Tibial artery (tissue), 4 donors: ENCODE results near the gene STOML1.

Experiments
- DNase-seq, 2 donors: peaks; one replicate each; pipeline ENCODE4 v3.0.0-alpha.2; 2019
- H3K27ac ChIP-seq, 2 donors: fragments of 200-600 bp; sonication (generic) in 1 of 2; 1 replicate in 1 of 2; 2 replicates in 1 of 2; pipeline ENCODE4 v1.5.1; 2018 to 2019; ENCODE audit warnings: mild to moderate bottlenecking in 1 of 2
- H3K27me3 ChIP-seq, 2 donors: fragments of 200-600 bp; sonication (generic) in 1 of 2; one replicate each; pipeline versions ENCODE4 v1.5.1 to v1.6.0; 2016 to 2019
- H3K36me3 ChIP-seq, 3 donors: fragments of 200-600 bp; sonication (generic) in 2 of 3; one replicate each; pipeline ENCODE4 v1.5.1; 2016 to 2019; ENCODE audit warnings: mild to moderate bottlenecking in 2 of 3
- H3K4me1 ChIP-seq, 4 donors: fragments of 200-600 bp; sonication (generic) in 2 of 4; 1 replicate in 3 of 4; 2 replicates in 1 of 4; pipeline ENCODE4 v1.5.1; 2016 to 2019
- H3K4me3 ChIP-seq, 2 donors: fragments of 200-600 bp; sonication (generic) in 1 of 2; 1 replicate in 1 of 2; 2 replicates in 1 of 2; pipeline ENCODE4 v1.5.1; 2018 to 2019; ENCODE audit warnings: mild to moderate bottlenecking in 2 of 2
- H3K9me3 ChIP-seq, 3 donors: fragments of 200-600 bp; sonication (generic) in 1 of 3; one replicate each; pipeline ENCODE4 v1.5.1; 2016 to 2019
- intact Hi-C: fragments of 100-400 bp; cut with DNase I; formaldehyde crosslinking; loops from one replicate; pipeline ENCODE4 v1.15.0; 2023; ENCODE audit warnings: low total_unique reads
- TF ChIP-seq, protein P1 (sequence below), 2 experiments: fragments of 200-600 bp in 1 of 2; fragments of 450-650 bp in 1 of 2; IDR thresholded peaks; one replicate each; pipeline ENCODE4 v1.5.1; 2017 to 2019; ENCODE audit warnings: antibody characterized with exemption in 2 of 2, mild to moderate bottlenecking in 1 of 2, moderate library complexity in 1 of 2

Gene STOML1

GRCh38 chr15:74034206-74034755 lies 42.2 kb upstream of the STOML1 start:
- Histone ChIP-seq H3K36me3 (peaks cover 42 to 68% (median 61%) of the 10 kb centered on the region in 3 donors), H3K9me3 (no peaks in the 10 kb centered on the region), H3K27me3 (no peaks in the 10 kb centered on the region), H3K4me3 (no peak overlapping the region), H3K27ac (no peak overlapping the region), H3K4me1 (peaks cover 0 to 10% (median 6%) of the 10 kb centered on the region in 4 donors)
- TF ChIP-seq, protein P1, sequence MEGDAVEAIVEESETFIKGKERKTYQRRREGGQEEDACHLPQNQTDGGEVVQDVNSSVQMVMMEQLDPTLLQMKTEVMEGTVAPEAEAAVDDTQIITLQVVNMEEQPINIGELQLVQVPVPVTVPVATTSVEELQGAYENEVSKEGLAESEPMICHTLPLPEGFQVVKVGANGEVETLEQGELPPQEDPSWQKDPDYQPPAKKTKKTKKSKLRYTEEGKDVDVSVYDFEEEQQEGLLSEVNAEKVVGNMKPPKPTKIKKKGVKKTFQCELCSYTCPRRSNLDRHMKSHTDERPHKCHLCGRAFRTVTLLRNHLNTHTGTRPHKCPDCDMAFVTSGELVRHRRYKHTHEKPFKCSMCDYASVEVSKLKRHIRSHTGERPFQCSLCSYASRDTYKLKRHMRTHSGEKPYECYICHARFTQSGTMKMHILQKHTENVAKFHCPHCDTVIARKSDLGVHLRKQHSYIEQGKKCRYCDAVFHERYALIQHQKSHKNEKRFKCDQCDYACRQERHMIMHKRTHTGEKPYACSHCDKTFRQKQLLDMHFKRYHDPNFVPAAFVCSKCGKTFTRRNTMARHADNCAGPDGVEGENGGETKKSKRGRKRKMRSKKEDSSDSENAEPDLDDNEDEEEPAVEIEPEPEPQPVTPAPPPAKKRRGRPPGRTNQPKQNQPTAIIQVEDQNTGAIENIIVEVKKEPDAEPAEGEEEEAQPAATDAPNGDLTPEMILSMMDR (IDR thresholded peaks at IDR 0.05) = no peak
- intact Hi-C loops = loop anchor here (2.0 kb wide), 1 partner anchor 23 kb away; no protein-coding TSS in a partner anchor
- DNase-seq = no peak

DNA sequence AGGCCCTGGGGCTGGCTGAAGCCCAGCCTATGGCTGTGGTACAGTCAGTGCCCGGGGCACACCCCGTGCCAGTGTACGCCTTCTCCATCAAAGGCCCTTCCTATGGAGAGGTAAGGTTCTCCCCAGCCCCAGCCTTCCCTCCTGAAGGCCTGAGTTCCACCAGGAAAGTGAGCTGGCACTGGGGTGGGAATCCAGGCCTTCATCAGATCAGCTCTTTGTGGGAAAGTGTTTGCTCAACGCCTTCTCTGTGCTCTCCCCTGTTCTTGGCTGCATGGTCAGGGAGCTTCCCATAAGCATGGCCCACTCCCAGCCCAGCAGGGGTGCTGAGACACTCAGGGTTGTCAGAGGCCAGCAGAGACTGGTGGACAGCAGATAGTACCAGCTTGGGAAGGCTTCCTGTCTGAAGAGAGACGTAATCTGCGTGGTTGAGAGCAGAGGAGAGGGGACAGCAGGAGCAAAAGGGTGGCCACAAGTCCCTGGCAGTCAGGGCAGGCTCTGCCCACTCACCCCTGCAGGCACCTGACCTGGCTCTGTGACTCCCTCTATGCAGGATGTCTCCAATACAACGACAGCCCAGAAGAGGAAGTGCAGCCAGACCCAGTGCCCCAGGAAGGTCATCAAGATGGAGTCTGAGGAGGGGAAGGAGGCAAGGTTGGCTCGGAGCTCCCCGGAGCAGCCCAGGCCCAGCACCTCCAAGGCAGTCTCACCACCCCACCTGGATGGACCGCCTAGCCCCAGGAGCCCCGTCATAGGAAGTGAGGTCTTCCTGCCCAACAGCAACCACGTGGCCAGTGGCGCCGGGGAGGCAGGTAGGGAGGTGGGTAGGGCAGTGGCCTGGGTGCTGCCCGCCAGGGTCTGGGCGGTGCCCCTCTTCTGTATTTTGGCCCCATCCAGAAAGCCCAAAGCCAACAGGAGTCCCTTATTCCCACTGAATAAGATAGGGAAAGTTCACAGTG lies 40.8 kb upstream of the STOML1 start:
- H3K36me3 ChIP-seq = peaks cover 42 to 70% (median 63%) of the 10 kb centered on the region in 3 donors

GRCh38 chr15:74032046-74032445 lies 40.0 kb upstream of the STOML1 start:
- Histone ChIP-seq H3K36me3 (peaks cover 38 to 71% (median 65%) of the 10 kb centered on the region in 3 donors), H3K4me1 (no peaks in the 10 kb centered on the region), H3K27me3 (no peaks in the 10 kb centered on the region), H3K4me3 (no peak overlapping the region), H3K27ac (no peak overlapping the region), H3K9me3 (no peaks in the 10 kb centered on the region)
- DNase-seq = no peak
- intact Hi-C loops = no loop called here
- TF ChIP-seq, protein P1 (IDR thresholded peaks at IDR 0.05) = no peak

More for the DNA sequence above, 40.8 kb upstream of the STOML1 start:
- Histone ChIP-seq H3K9me3 (no peaks in the 10 kb centered on the region), H3K27ac (no peak overlapping the region), H3K4me1 (no peaks in the 10 kb centered on the region), H3K27me3 (no peaks in the 10 kb centered on the region), H3K4me3 (no peak overlapping the region)
- DNase-seq = no peak
- TF ChIP-seq, protein P1 (IDR thresholded peaks at IDR 0.05) = no peak
- intact Hi-C loops = no loop called here

DNA sequence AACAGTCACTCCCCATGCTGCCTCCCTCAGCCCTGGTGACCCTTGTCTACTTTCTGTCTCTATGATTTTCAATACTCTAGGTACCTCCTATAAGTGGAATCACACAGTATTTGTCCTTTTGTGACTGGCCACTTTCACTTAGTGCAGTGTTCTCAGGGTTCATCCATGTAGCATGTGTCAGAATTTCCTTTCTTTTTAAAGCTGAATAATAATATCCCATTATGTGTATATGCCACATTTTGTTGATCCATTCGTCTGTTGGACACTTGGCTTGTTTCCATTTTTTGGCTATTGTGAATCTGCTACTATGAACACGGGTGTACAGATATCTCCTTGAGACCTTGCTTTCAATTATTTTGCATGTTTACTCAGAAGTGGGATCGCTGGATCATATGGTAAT lies 36.6 kb upstream of the STOML1 start:
- no peak for DNase-seq
- H3K9me3 ChIP-seq = no peaks in the 10 kb centered on the region
- H3K27ac ChIP-seq = no peak overlapping the region
- peaks cover 34 to 71% (median 65%) of the 10 kb centered on the region in 3 donors for H3K36me3 ChIP-seq
- no peak overlapping the region for H3K4me3 ChIP-seq
- intact Hi-C loops = no loop called here
- no peaks in the 10 kb centered on the region for H3K27me3 ChIP-seq
- TF ChIP-seq, protein P1 (IDR thresholded peaks at IDR 0.05) = no peak
- peaks cover 0 to 14% (median 0%) of the 10 kb centered on the region in 4 donors for H3K4me1 ChIP-seq

DNA sequence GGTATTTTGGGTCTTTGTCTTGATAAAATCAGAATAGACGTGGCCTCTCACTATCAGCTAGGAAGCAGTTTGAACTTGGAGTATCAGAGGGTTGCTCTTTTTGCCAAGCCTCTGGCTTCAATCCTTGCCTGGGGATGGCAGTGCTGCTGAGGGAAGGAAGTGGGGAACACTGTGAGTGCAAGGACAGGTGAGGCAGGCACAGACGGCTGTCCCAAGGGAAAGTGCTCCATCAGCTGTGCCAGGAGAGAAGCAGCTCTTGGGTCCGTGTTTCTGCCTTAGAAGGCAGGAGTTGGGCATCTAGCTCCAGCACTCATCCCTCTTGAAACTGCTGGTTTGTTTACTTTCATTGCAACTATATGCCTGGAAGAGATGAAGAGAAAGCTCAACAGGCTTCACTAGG lies 35.6 kb upstream of the STOML1 start:
- TF ChIP-seq, protein P1 (IDR thresholded peaks at IDR 0.05) = no peak
- no peak overlapping the region for H3K27ac ChIP-seq
- intact Hi-C loops = no loop called here

More for the DNA sequence above, 35.6 kb upstream of the STOML1 start:
- Histone ChIP-seq H3K4me1 (peaks cover 0 to 14% (median 0%) of the 10 kb centered on the region in 4 donors), H3K36me3 (peaks cover 35 to 71% (median 65%) of the 10 kb centered on the region in 3 donors), H3K4me3 (no peak overlapping the region), H3K27me3 (no peaks in the 10 kb centered on the region), H3K9me3 (no peaks in the 10 kb centered on the region)
- DNase-seq = no peak
